Caki2 (cell line): ENCODE measurements around the gene WNT3A. TPM values are rescaled to one million over a fixed set of nuclear protein-coding genes. Genes with fewer than 3 reads are reported as not detected.
"Not testable (repeated sequence)": the region's sequence is repeated elsewhere in the genome, so short reads cannot be mapped to it uniquely, and the experiment has no call there.

Source experiments
- DNase-seq: peaks from one replicate; pipeline ENCODE4 v3.0.0-alpha.2; 2015; ENCODE audit warnings: low read depth
- in situ Hi-C: cut with HindIII; loops from 2 replicates; pipeline ENCODE4 v1.10.0; 2016; ENCODE audit warnings: low sequenced_read_pairs, low pct_unique_long_range_greater_than_20kb, mixed read lengths
- total RNA-seq: library from RNA; depleted of rRNA; stranded (reverse); fragments of >200 nt; shearing (Covaris generic); gene quantifications from 2 replicates; pipeline ENCODE4 v1.2.3, GENCODE V29; 2014; ENCODE audit warnings: low replicate concordance

WNT3A gene
- total RNA-seq, 1 experiment from 2014 or later, result not detected

GRCh38 chr1:228019722-228020083 lies 12.9 kb downstream of the WNT3A start:
- DNase-seq, in situ Hi-C loops: not testable (repeated sequence)

- DNase-seq, result no peak
- in situ Hi-C loops, result no loop called here
Observed at GRCh38 chr1:228020686-228021354, 14.0 kb downstream of the WNT3A start.

GRCh38 chr1:228021355-228022030 lies 14.7 kb downstream of the WNT3A start:
- in situ Hi-C loops, result no loop called here

DNA sequence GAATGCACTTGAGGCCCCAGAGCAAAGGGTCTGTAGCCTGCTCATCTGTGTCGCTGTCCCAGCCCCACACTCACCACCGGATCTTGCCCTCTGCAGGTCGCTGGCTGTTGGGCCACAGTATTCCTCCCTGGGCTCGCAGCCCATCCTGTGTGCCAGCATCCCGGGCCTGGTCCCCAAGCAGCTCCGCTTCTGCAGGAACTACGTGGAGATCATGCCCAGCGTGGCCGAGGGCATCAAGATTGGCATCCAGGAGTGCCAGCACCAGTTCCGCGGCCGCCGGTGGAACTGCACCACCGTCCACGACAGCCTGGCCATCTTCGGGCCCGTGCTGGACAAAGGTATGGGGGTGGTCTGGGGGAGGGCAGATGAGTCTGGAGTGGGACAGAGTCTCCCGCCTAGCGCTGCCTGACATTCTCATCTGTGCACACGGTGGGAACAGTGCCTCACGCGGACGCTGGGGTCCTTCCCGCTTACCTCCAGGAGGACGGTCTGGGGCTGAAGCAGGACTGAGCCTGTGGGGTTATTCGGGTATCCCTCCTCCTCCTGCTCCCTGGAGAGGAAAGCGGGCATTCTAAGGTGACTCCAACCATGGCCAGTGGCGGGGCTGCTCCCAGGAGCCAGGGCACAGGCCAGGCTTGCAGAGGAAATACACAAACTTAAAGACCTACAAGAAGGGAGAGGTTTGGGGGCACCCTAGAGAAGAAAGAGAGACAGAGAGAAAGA lies 15.9 kb downstream of the WNT3A start:
- DNase-seq, result no peak
- in situ Hi-C loops, result no loop called here

More at GRCh38 chr1:228021355-228022030, 14.7 kb downstream of the WNT3A start:
- DNase-seq, result no peak

GRCh38 chr1:228023294-228023639 lies 16.5 kb downstream of the WNT3A start:
- in situ Hi-C loops, result no loop called here
- DNase-seq, result no peak

GRCh38 chr1:228029281-228029680 lies 22.5 kb downstream of the WNT3A start:
- in situ Hi-C loops, result no loop called here
- no peak for DNase-seq

DNA sequence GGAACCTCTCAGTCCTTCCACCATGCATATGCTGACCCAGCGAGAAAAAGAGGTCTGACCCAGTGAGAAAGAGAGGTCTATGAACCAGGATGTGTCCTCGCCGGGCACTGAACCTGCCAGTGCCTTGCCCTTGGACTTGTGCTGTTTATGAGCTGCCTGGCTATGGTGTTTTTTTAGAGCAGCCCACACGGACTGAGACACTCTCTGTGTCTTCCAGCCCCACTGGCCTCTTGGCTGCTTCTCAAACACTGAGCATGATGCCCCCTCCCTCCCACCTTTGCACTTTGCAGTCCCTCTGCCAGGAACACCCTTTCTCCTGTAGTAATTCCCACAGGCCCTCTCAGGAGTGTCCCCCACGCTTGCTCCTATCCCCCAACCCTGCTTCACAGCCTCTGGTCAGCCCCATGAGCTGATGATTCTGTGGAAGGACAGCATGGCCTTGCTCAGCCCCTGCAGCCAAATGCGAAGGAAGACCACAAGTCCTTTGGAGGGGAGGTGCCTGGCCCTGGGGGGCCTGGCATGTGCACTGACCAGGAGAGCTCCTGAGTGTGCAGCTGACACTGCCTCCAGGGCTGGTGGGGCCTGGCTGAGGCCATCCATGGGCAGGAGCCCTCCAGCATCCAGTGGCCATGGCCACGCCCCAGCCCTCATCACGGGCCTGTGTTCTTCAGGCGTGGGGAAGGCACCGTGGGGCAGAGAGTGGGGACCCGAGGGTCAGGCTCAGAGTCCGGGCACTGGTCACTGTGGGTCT lies 23.8 kb downstream of the WNT3A start:
- in situ Hi-C loops, result no loop called here
- DNase-seq, result no peak

GRCh38 chr1:228031276-228031995 lies 24.6 kb downstream of the WNT3A start:
- in situ Hi-C loops, result no loop called here
- DNase-seq, result no peak

DNA sequence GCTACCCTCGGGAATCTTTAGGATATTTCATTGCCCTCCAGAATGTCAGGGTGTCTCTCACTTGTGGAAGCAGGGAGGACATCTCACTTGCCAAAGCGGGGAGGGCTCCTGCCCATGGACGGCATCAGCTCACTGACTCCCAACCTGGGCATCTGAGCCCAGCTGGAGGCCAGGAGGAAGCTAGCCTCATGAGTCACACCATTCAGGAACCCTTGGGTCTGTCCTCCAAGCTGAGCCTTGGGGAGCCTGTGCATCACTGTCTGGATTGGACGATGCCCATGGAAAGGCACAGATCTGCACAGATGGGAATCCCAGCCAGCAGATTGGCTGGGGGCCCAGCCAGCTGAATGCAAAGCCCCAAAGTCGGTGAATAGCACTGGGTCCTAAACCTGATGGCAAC lies 25.2 kb downstream of the WNT3A start:
- DNase-seq, result no peak
- in situ Hi-C loops, result no loop called here

- in situ Hi-C loops, result no loop called here
- DNase-seq, result no peak
Observed at GRCh38 chr1:228033376-228033775, 26.6 kb downstream of the WNT3A start.

GRCh38 chr1:228034954-228035837 lies 28.4 kb downstream of the WNT3A start:
- in situ Hi-C loops, result no loop called here
- no peak for DNase-seq

GRCh38 chr1:228035844-228036243 lies 29.0 kb downstream of the WNT3A start:
- in situ Hi-C loops, result no loop called here

DNA sequence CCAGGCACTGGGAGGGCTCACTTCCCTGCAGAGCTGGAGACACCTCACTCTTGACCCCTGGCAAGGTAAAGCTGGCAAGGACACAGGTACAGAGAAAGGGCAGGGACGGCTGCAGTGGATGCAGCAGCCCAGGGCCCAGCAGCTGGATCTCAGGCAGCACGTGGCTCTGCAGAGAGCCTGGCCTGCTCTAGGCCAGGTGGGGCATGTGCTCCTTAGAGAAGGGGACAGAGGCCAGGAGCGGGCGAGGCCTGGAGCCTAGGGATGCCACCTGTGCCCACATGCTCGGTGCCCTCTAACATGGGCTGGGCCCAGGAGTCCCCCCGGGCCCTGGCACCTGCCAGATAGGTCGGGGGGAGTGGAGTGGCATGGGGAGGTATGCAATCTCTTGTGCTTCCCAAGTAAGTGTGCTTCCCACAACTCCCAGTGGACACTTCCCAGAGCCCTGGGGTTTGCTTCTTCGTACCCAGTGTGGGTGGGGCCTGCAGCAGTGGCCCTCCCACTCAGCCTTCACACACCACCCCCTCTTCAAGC lies 30.0 kb downstream of the WNT3A start:
- in situ Hi-C loops, result no loop called here
- no peak for DNase-seq

More at GRCh38 chr1:228035844-228036243, 29.0 kb downstream of the WNT3A start:
- DNase-seq, result no peak

- in situ Hi-C loops, result no loop called here
- no peak for DNase-seq
Observed at GRCh38 chr1:228037401-228038386, 30.9 kb downstream of the WNT3A start.

DNA sequence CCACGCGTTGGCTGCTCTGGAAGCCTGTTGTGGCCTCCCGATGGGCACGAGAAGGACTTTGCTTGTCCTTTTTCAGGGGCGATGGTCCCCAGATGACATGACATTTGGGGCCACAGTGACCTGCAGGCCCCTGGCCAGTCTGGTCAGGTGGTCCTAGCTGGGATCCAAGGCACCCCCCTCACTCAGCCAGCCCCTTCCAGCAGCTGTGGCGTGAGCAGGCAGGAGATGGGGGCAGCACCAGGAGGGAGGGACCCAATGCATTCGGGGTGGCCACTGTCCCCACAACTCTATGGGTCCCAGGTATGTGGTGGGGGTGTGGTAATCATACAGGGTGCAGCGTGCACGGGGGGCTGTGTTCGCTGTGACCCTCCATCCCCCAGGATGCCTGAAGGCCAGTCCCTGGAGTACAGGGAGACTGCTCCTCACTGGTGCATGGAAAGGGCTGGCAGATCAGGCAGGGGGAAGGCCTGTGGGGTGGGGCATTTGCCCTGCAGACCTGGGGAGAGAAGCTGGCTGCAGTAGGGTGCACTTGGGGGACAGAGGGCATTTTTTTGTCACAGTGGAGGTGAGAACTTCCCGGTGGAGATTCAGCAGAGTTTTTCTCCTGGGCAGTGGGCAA lies 31.7 kb downstream of the WNT3A start:
- in situ Hi-C loops, result no loop called here

More for the DNA sequence above, 31.7 kb downstream of the WNT3A start:
- no peak for DNase-seq
